AG09309 (cell line): ENCODE measurements around the gene LELP1.
"Not testable (repeated sequence)": the region's sequence is repeated elsewhere in the genome, so short reads cannot be mapped to it uniquely, and the experiment has no call there.

Experiments used
- DNase-seq: peaks from one replicate; pipeline ENCODE4 v3.0.0-alpha.2; 2010; ENCODE audit warnings: low read depth
- H3K4me3 ChIP-seq: 2 replicates; pipeline ENCODE4 v1.5.1; 2011; ENCODE audit warnings: mild to moderate bottlenecking, low read depth, low read length, moderate library complexity; ENCODE audit not compliant: control insufficient read depth
- CTCF ChIP-seq: IDR thresholded peaks from 2 replicates; pipeline ENCODE4 v1.5.1; 2011; ENCODE audit warnings: mild to moderate bottlenecking, low read depth, low read length, inconsistent platforms; ENCODE audit not compliant: insufficient read depth, control insufficient read depth; ENCODE audit errors: missing control alignments

The LELP1 gene

GRCh38 chr1:153223040-153223891 lies 20.0 kb downstream of the LELP1 start:
- peak; percentile 4 for DNase-seq
- peak; percentile 72 for TF ChIP-seq CTCF
- not testable (repeated sequence) for H3K4me3 ChIP-seq

- no peak overlapping the region for H3K4me3 ChIP-seq
- DNase-seq = no peak
- no peak for TF ChIP-seq CTCF
These were observed 24.6 kb downstream of the LELP1 start for GRCh38 chr1:153227810-153228209.

- TF ChIP-seq CTCF = no peak
- no peak for DNase-seq
- H3K4me3 ChIP-seq = no peak overlapping the region
These were observed 25.3 kb downstream of the LELP1 start for GRCh38 chr1:153228491-153228890.

- peak; percentile 45 for TF ChIP-seq CTCF
- not testable (repeated sequence) for DNase-seq, H3K4me3 ChIP-seq
These were observed 26.0 kb downstream of the LELP1 start for GRCh38 chr1:153229076-153229829.

- TF ChIP-seq CTCF = no peak
- DNase-seq = no peak
- H3K4me3 ChIP-seq = no peak overlapping the region
These were observed 28.1 kb downstream of the LELP1 start for GRCh38 chr1:153231363-153231762.

- no peak for DNase-seq
- TF ChIP-seq CTCF = no peak
- H3K4me3 ChIP-seq = no peak overlapping the region
These were observed 28.6 kb downstream of the LELP1 start for GRCh38 chr1:153231785-153232184.
